ENCODE measurements around the gene TSPO.

The TSPO gene

GRCh38 chr22:43179911-43180195 lies 28.5 kb downstream of the TSPO start:
- DNase-seq: no peak

GRCh38 chr22:43180670-43181069 lies 29.3 kb downstream of the TSPO start:
- DNase-seq: no peak

GRCh38 chr22:43181321-43182076 lies 30.1 kb downstream of the TSPO start:
- DNase-seq: no peak

- no peak for DNase-seq
Measured at GRCh38 chr22:43182118-43182517, 30.8 kb downstream of the TSPO start.

GRCh38 chr22:43182726-43183125 lies 31.4 kb downstream of the TSPO start:
- no peak for DNase-seq

- no peak for DNase-seq
Measured at GRCh38 chr22:43183496-43184277, 32.3 kb downstream of the TSPO start.

- DNase-seq: peak; percentile 76
Measured at GRCh38 chr22:43185860-43186261, 34.5 kb downstream of the TSPO start.

GRCh38 chr22:43186272-43187170 lies 35.2 kb downstream of the TSPO start, which contains the start of gene TTLL12:
Gene TTLL12, minus strand, starts transcription at chr22:43187134. Its CDS starts 65 bp downstream, at chr22:43187069.
- DNase-seq: no peak

- DNase-seq: peak; percentile 85
Measured at GRCh38 chr22:43187171-43188099, 36.1 kb downstream of the TSPO start.

GRCh38 chr22:43188829-43189545 lies 37.6 kb downstream of the TSPO start:
- DNase-seq: no peak

GRCh38 chr22:43191831-43192230 lies 40.5 kb downstream of the TSPO start:
- no peak for DNase-seq

- DNase-seq: no peak
Measured at GRCh38 chr22:43197271-43197941, 46.0 kb downstream of the TSPO start.

GRCh38 chr22:43198126-43198525 lies 46.8 kb downstream of the TSPO start:
- no peak for DNase-seq

- no peak for DNase-seq
Measured at GRCh38 chr22:43198936-43199335, 47.6 kb downstream of the TSPO start.

- DNase-seq: no peak
Measured at GRCh38 chr22:43199541-43199940, 48.2 kb downstream of the TSPO start.

- DNase-seq: no peak
Measured at GRCh38 chr22:43200031-43200430, 48.7 kb downstream of the TSPO start.

GRCh38 chr22:43200555-43200954 lies 49.2 kb downstream of the TSPO start:
- DNase-seq: no peak

- no peak for DNase-seq
Measured at GRCh38 chr22:43201486-43202219, 50.3 kb downstream of the TSPO start.

- no peak for DNase-seq
Measured at GRCh38 chr22:43202326-43202725, 51.0 kb downstream of the TSPO start.

- DNase-seq: no peak
Measured at GRCh38 chr22:43202756-43203410, 51.5 kb downstream of the TSPO start.
